Activated B cell treated with CpG ODN at 0.5 μM for 24 hours (primary cell): ENCODE results near the gene SPHK2. TPM values are rescaled to one million over a fixed set of nuclear protein-coding genes. Genes with fewer than 3 reads are reported as not detected.

Experiments
- ATAC-seq: fragments of 200-7000 bp; cut with Tn5 transposase; one replicate; pipeline ENCODE4 v1.10.0; 2021; ENCODE audit warnings: low read depth, mild to moderate bottlenecking, moderate library complexity
- CTCF ChIA-PET: fragments of 350-600 bp; sonication (Branson Sonifier 250); formaldehyde crosslinking; loops from one replicate; lab custom pipeline; 2021; ENCODE audit warnings: antibody characterized with exemption; lab: Charles Lee
- POLR2A ChIA-PET: fragments of 350-600 bp; sonication (Branson Sonifier 250); formaldehyde crosslinking; loops from one replicate; lab custom pipeline; 2021; ENCODE audit warnings: antibody characterized with exemption; lab: Charles Lee
- DNase-seq: peaks from one replicate; pipeline ENCODE4 v3.0.0; 2022
- H3K27ac Mint-ChIP-seq: one replicate; pipeline ENCODE4 v1.8.0; 2020; ENCODE audit warnings: mixed read lengths
- H3K27me3 Mint-ChIP-seq: one replicate; pipeline ENCODE4 v1.8.0; 2021; ENCODE audit warnings: mixed read lengths
- H3K36me3 Mint-ChIP-seq: one replicate; pipeline ENCODE4 v1.8.0; 2021; ENCODE audit warnings: low read depth, mixed read lengths
- H3K4me1 Mint-ChIP-seq: one replicate; pipeline ENCODE4 v1.8.0; 2021; ENCODE audit warnings: mixed read lengths
- H3K4me3 Mint-ChIP-seq: one replicate; pipeline ENCODE4 v1.8.0; 2020; ENCODE audit warnings: mild to moderate bottlenecking, mixed read lengths
- H3K9me3 Mint-ChIP-seq: one replicate; pipeline ENCODE4 v1.8.0; 2020; ENCODE audit warnings: mixed read lengths
- CTCF ChIP-seq: fragments of 200-600 bp; IDR thresholded peaks from one replicate; pipeline ENCODE4 v1.8.0; 2022; ENCODE audit warnings: antibody characterized with exemption, mild to moderate bottlenecking
- intact Hi-C: fragments of 100-400 bp; cut with micrococcal nuclease; formaldehyde crosslinking; loops from one replicate; pipeline ENCODE4 v1.15.1; 2024
- total RNA-seq: library from RNA; stranded (reverse); gene quantifications from 2 replicates; pipeline ENCODE4 v1.2.3, GENCODE V29; 2022

Gene SPHK2
- total RNA-seq, 1 donor from 2014 or later: 48.5 TPM

GRCh38 chr19:48633148-48634035, 14.1 kb downstream of the SPHK2 start:
- Mint-ChIP-seq H3K4me3 (peak overlapping the region; percentile 77), H3K36me3 (peaks cover 36% of the 10 kb centered on the region), H3K4me1 (peaks cover 43% of the 10 kb centered on the region)

GRCh38 chr19:48634036-48634342, 14.7 kb downstream of the SPHK2 start:
- no peak for TF ChIP-seq CTCF
- ChIA-PET POLR2A (interaction anchor here (0.6 to 2.6 kb wide), 11 partner anchors 10 to 476 kb away, joined by 3 to 32 read pairs (median 8); partner anchors contain the start of genes CA11, RPL18 and SPHK2), CTCF (interaction anchor here (1.4 to 1.8 kb wide), 3 partner anchors 11 to 45 kb away, joined by 4 to 11 read pairs (median 6); partner anchors contain the start of genes CA11, RPL18 and SPHK2)
- DNase-seq (no peak), ATAC-seq (no peak)
- H3K4me3 Mint-ChIP-seq: peak overlapping the region; percentile 77
- H3K4me1 Mint-ChIP-seq: peaks cover 49% of the 10 kb centered on the region
- intact Hi-C loops: loop anchor here (1.0 to 10.0 kb wide), 3 partner anchors 10 to 481 kb away; partner anchors contain the start of genes C19orf73, LIN7B and PPFIA3
- peak overlapping the region; percentile 84 for H3K27ac Mint-ChIP-seq
- H3K27me3 Mint-ChIP-seq: no peaks in the 10 kb centered on the region
- H3K36me3 Mint-ChIP-seq: peaks cover 32% of the 10 kb centered on the region
- H3K9me3 Mint-ChIP-seq: no peaks in the 10 kb centered on the region

More at GRCh38 chr19:48633148-48634035, 14.1 kb downstream of the SPHK2 start:
- H3K27me3 Mint-ChIP-seq: no peaks in the 10 kb centered on the region
- no peak for DNase-seq
- no peak for ATAC-seq
- intact Hi-C loops: loop anchor here (1.0 to 10.0 kb wide), 3 partner anchors 9 to 481 kb away; partner anchors contain the start of genes C19orf73, LIN7B and PPFIA3
- CTCF ChIA-PET: interaction anchor here (1.4 to 1.8 kb wide), 3 partner anchors 12 to 44 kb away, joined by 4 to 11 read pairs (median 6); partner anchors contain the start of genes CA11, RPL18 and SPHK2
- POLR2A ChIA-PET: interaction anchor here (0.6 to 2.6 kb wide), 12 partner anchors 9 to 912 kb away, joined by 3 to 32 read pairs (median 6); partner anchors contain the start of genes CA11, RPL18 and SPHK2
- no peak for TF ChIP-seq CTCF
- no peaks in the 10 kb centered on the region for H3K9me3 Mint-ChIP-seq
- H3K27ac Mint-ChIP-seq: peak overlapping the region; percentile 84

GRCh38 chr19:48634424-48635262, 15.3 kb downstream of the SPHK2 start:
- DNase-seq (peak; percentile 87), ATAC-seq (peak; percentile 16)
- Mint-ChIP-seq H3K27ac (peak overlapping the region; percentile 84), H3K9me3 (no peaks in the 10 kb centered on the region), H3K36me3 (peaks cover 31% of the 10 kb centered on the region), H3K4me3 (peak overlapping the region; percentile 77), H3K4me1 (peaks cover 56% of the 10 kb centered on the region), H3K27me3 (no peaks in the 10 kb centered on the region)
- intact Hi-C loops: loop anchor here (1.0 to 10.0 kb wide), 7 partner anchors 10 to 1043 kb away; partner anchors contain the start of genes C19orf73, LIN7B, PPFIA3 and PRMT1
- POLR2A ChIA-PET: interaction anchor here (0.6 to 2.6 kb wide), 12 partner anchors 10 to 385 kb away, joined by 3 to 32 read pairs (median 6); partner anchors contain the start of genes CA11, RPL18 and SPHK2
- no peak for TF ChIP-seq CTCF
- CTCF ChIA-PET: interaction anchor here (0.6 to 1.8 kb wide), 4 partner anchors 11 to 45 kb away, joined by 3 to 11 read pairs (median 5); partner anchors contain the start of genes CA11, RPL18 and SPHK2

GRCh38 chr19:48635263-48635965, 16.1 kb downstream of the SPHK2 start:
- DNase-seq (peak; percentile 80), ATAC-seq (peak; percentile 26)
- ChIA-PET CTCF (no interaction called here), POLR2A (interaction anchor here (0.6 to 4.8 kb wide), 10 partner anchors 9 to 19 kb away, joined by 3 to 67 read pairs (median 23); partner anchors contain the start of genes CA11, RPL18 and SPHK2)
- no peaks in the 10 kb centered on the region for H3K9me3 Mint-ChIP-seq
- peak overlapping the region; percentile 93 for H3K4me3 Mint-ChIP-seq
- H3K4me1 Mint-ChIP-seq: peaks cover 61% of the 10 kb centered on the region
- peak overlapping the region; percentile 99 for H3K27ac Mint-ChIP-seq
- no peaks in the 10 kb centered on the region for H3K27me3 Mint-ChIP-seq
- intact Hi-C loops: loop anchor here (2.0 to 10.0 kb wide), 6 partner anchors 13 to 1042 kb away; partner anchors contain the start of genes C19orf73, LIN7B, PPFIA3 and PRMT1
- TF ChIP-seq CTCF: no peak
- peaks cover 28% of the 10 kb centered on the region for H3K36me3 Mint-ChIP-seq
